ENCODE measurements around the gene COX15.
"Not testable (repeated sequence)": the region's sequence is repeated elsewhere in the genome, so short reads cannot be mapped to it uniquely, and the experiment has no call there.

Gene COX15

GRCh38 chr10:99732033-99732842, at the start of gene COX15, which contains the start of gene CUTC:
COX15 (minus strand) TSS chr10:99732127; CDS start chr10:99732049, 78 bp downstream.
CUTC (plus strand) TSS chr10:99732234; CDS start chr10:99732349, 115 bp downstream.
- peak; percentile 86 to 95 for DNase-seq

- no peak for DNase-seq
These were observed 47.4 kb upstream of the COX15 start for GRCh38 chr10:99779335-99779734.

- no peak for DNase-seq
These were observed 46.2 kb upstream of the COX15 start for GRCh38 chr10:99777918-99778714.

GRCh38 chr10:99775850-99776249, 43.9 kb upstream of the COX15 start:
- DNase-seq: no peak

- DNase-seq: no peak
These were observed 38.6 kb upstream of the COX15 start for GRCh38 chr10:99770408-99771045.

GRCh38 chr10:99769706-99770105, 37.8 kb upstream of the COX15 start:
- no peak for DNase-seq

- no peak for DNase-seq
These were observed 36.6 kb upstream of the COX15 start for GRCh38 chr10:99768556-99768955.

GRCh38 chr10:99767901-99768300, 36.0 kb upstream of the COX15 start:
- no peak for DNase-seq

- no peak for DNase-seq
These were observed 34.4 kb upstream of the COX15 start for GRCh38 chr10:99766302-99766681.

- no peak for DNase-seq
These were observed 33.9 kb upstream of the COX15 start for GRCh38 chr10:99765672-99766301.

GRCh38 chr10:99761365-99761764, 29.4 kb upstream of the COX15 start:
- no peak for DNase-seq

- no peak for DNase-seq
These were observed 28.4 kb upstream of the COX15 start for GRCh38 chr10:99760321-99760720.

GRCh38 chr10:99758211-99758891, 26.4 kb upstream of the COX15 start:
- no peak for DNase-seq

- DNase-seq: no peak
These were observed 24.2 kb upstream of the COX15 start for GRCh38 chr10:99756159-99756558.

- no peak for DNase-seq
These were observed 22.7 kb upstream of the COX15 start for GRCh38 chr10:99754670-99755069.

- no peak for DNase-seq
These were observed 18.7 kb upstream of the COX15 start for GRCh38 chr10:99750641-99751040.

GRCh38 chr10:99748823-99749451, 17.0 kb upstream of the COX15 start:
- DNase-seq: no peak

GRCh38 chr10:99746166-99746565, 14.2 kb upstream of the COX15 start:
- not testable (repeated sequence) for DNase-seq

GRCh38 chr10:99743841-99744240, 11.9 kb upstream of the COX15 start:
- no peak for DNase-seq

GRCh38 chr10:99742701-99743100, 10.8 kb upstream of the COX15 start:
- DNase-seq: no peak

GRCh38 chr10:99742254-99742653, 10.3 kb upstream of the COX15 start:
- DNase-seq: no peak

Measured in NCI-H526 (cell line).